HEK293 (cell line): Measurements from ENCODE around the gene MTHFD1L.

Experiments used
- CTCF ChIA-PET: fragments of 350-600 bp; formaldehyde crosslinking; extraction: SDS; loops from one replicate; lab custom pipeline; 2021; ENCODE audit warnings: antibody characterized with exemption; lab: Yijun Ruan, JAX
- POLR2A ChIA-PET: fragments of 300-600 bp; formaldehyde crosslinking; extraction: SDS; loops from one replicate; lab custom pipeline; 2020; ENCODE audit warnings: antibody characterized with exemption, inconsistent platforms; lab: Yijun Ruan, JAX
- H3K27ac ChIP-seq: fragments of 200-500 bp; sonication (Bioruptor generic); 2 replicates; pipeline ENCODE4 v1.5.1; 2014; ENCODE audit warnings: low read depth, low read length, control low read depth, inconsistent platforms; ENCODE audit errors: extremely low read depth
- H3K36me3 ChIP-seq, 2 experiments: fragments of 200-500 bp in 1 of 2; sonication (Bioruptor generic) in 1 of 2; 1 replicate in 1 of 2; 2 replicates in 1 of 2; pipeline ENCODE4 v1.5.1; 2014 to 2017; ENCODE audit warnings: inconsistent platforms in 2 of 2, low read length in 2 of 2; ENCODE audit not compliant: control insufficient read depth in 2 of 2, insufficient read depth in 1 of 2
- H3K4me1 ChIP-seq: fragments of 200-500 bp; sonication (Bioruptor generic); 2 replicates; pipeline ENCODE4 v1.5.1; 2014; ENCODE audit warnings: mild to moderate bottlenecking, low read length, inconsistent platforms; ENCODE audit not compliant: control insufficient read depth, insufficient read depth
- H3K4me3 ChIP-seq: 2 replicates; pipeline ENCODE4 v1.5.1; 2011; ENCODE audit warnings: low read depth, mild to moderate bottlenecking, control low read depth, low read length, moderate library complexity
- H3K9me3 ChIP-seq: fragments of 200-500 bp; sonication (Bioruptor generic); 2 replicates; pipeline ENCODE4 v1.5.1; 2014; ENCODE audit warnings: low read depth, low read length, inconsistent platforms; ENCODE audit not compliant: control insufficient read depth, insufficient read depth
- GLIS2 ChIP-seq: fragments of 450-650 bp; formaldehyde crosslinking; IDR thresholded peaks from 2 replicates; pipeline ENCODE4 v1.5.1; 2016; ENCODE audit warnings: missing biosample characterization, missing genetic modification characterization
- INSM2 ChIP-seq: fragments of 450-650 bp; formaldehyde crosslinking; IDR thresholded peaks from 2 replicates; pipeline ENCODE4 v1.5.1; 2016; ENCODE audit warnings: missing biosample characterization, missing genetic modification characterization
- KLF16 ChIP-seq: fragments of 450-650 bp; formaldehyde crosslinking; IDR thresholded peaks from 2 replicates; pipeline ENCODE4 v1.5.1; 2017; ENCODE audit warnings: missing biosample characterization, missing genetic modification characterization
- KLF7 ChIP-seq: fragments of 450-650 bp; formaldehyde crosslinking; IDR thresholded peaks from 2 replicates; pipeline ENCODE4 v1.5.1; 2016; ENCODE audit warnings: missing biosample characterization, missing genetic modification characterization, borderline replicate concordance
- KLF8 ChIP-seq: fragments of 450-650 bp; formaldehyde crosslinking; IDR thresholded peaks from 2 replicates; pipeline ENCODE4 v1.5.1; 2016; ENCODE audit warnings: missing biosample characterization, missing genetic modification characterization
- KLF9 ChIP-seq: fragments of 450-650 bp; formaldehyde crosslinking; IDR thresholded peaks from 2 replicates; pipeline ENCODE4 v1.5.1; 2016; ENCODE audit warnings: missing biosample characterization, missing genetic modification characterization, low read depth
- OVOL3 ChIP-seq: fragments of 450-650 bp; formaldehyde crosslinking; IDR thresholded peaks from 2 replicates; pipeline ENCODE4 v1.5.1; 2016; ENCODE audit warnings: missing biosample characterization, missing genetic modification characterization
- PATZ1 ChIP-seq: fragments of 450-650 bp; formaldehyde crosslinking; IDR thresholded peaks from 2 replicates; pipeline ENCODE4 v1.5.1; 2016; ENCODE audit warnings: missing biosample characterization, missing genetic modification characterization
- PRDM1 ChIP-seq: fragments of 450-650 bp; formaldehyde crosslinking; IDR thresholded peaks from 2 replicates; pipeline ENCODE4; 2016; ENCODE audit warnings: missing biosample characterization, missing genetic modification characterization
- ZEB2 ChIP-seq: fragments of 450-650 bp; formaldehyde crosslinking; IDR thresholded peaks from 2 replicates; pipeline ENCODE4 v1.5.1; 2016; ENCODE audit warnings: missing biosample characterization, missing genetic modification characterization
- ZFHX2 ChIP-seq: fragments of 450-650 bp; formaldehyde crosslinking; conservative IDR thresholded peaks from 2 replicates; pipeline ENCODE4 v1.5.1; 2016; ENCODE audit warnings: missing biosample characterization, missing genetic modification characterization
- ZNF10 ChIP-seq: fragments of 450-650 bp; formaldehyde crosslinking; IDR thresholded peaks from 2 replicates; pipeline ENCODE4 v1.5.1; 2017; ENCODE audit warnings: missing biosample characterization, missing genetic modification characterization
- ZNF148 ChIP-seq: fragments of 450-650 bp; formaldehyde crosslinking; IDR thresholded peaks from 2 replicates; pipeline ENCODE4 v1.5.0; 2017; ENCODE audit warnings: missing biosample characterization, missing genetic modification characterization, borderline replicate concordance
- ZNF155 ChIP-seq: fragments of 450-650 bp; formaldehyde crosslinking; IDR thresholded peaks from 2 replicates; pipeline ENCODE4 v1.5.1; 2016; ENCODE audit warnings: missing biosample characterization, missing genetic modification characterization
- ZNF19 ChIP-seq: fragments of 450-650 bp; formaldehyde crosslinking; IDR thresholded peaks from 2 replicates; pipeline ENCODE4; 2016; ENCODE audit warnings: missing biosample characterization, missing genetic modification characterization, low read depth
- ZNF221 ChIP-seq: fragments of 450-650 bp; formaldehyde crosslinking; IDR thresholded peaks from 2 replicates; pipeline ENCODE4 v1.5.1; 2017; ENCODE audit warnings: missing biosample characterization, missing genetic modification characterization, borderline replicate concordance
- ZNF248 ChIP-seq: fragments of 450-650 bp; formaldehyde crosslinking; IDR thresholded peaks from 2 replicates; pipeline ENCODE4 v1.5.1; 2017; ENCODE audit warnings: missing biosample characterization, missing genetic modification characterization
- ZNF274 ChIP-seq, 2 experiments: fragments of 200-500 bp in 1 of 2; fragments of 450-650 bp in 1 of 2; sonication (Bioruptor generic) in 1 of 2; formaldehyde crosslinking in 1 of 2; IDR thresholded peaks; 2 replicates each; pipeline versions ENCODE4 v1.5.1 to v1.6.1; 2014 to 2016; ENCODE audit warnings: borderline replicate concordance in 1 of 2, inconsistent platforms in 1 of 2, low read length in 1 of 2, missing biosample characterization in 1 of 2, missing genetic modification characterization in 1 of 2
- ZNF280C ChIP-seq: fragments of 450-650 bp; formaldehyde crosslinking; IDR thresholded peaks from 2 replicates; pipeline ENCODE4 v1.5.1; 2016; ENCODE audit warnings: missing biosample characterization, missing genetic modification characterization
- ZNF426 ChIP-seq: fragments of 450-650 bp; formaldehyde crosslinking; IDR thresholded peaks from 2 replicates; pipeline ENCODE4 v1.5.1; 2017; ENCODE audit warnings: missing biosample characterization, missing genetic modification characterization, mild to moderate bottlenecking, inconsistent platforms, moderate library complexity
- ZNF449 ChIP-seq: fragments of 450-650 bp; formaldehyde crosslinking; IDR thresholded peaks from 2 replicates; pipeline ENCODE4 v1.5.1; 2017; ENCODE audit warnings: missing biosample characterization, mild to moderate bottlenecking, missing genetic modification characterization, moderate library complexity
- ZNF488 ChIP-seq: fragments of 450-650 bp; formaldehyde crosslinking; IDR thresholded peaks from 2 replicates; pipeline ENCODE4 v1.5.1; 2016; ENCODE audit warnings: missing biosample characterization, missing genetic modification characterization
- ZNF654 ChIP-seq: fragments of 450-650 bp; formaldehyde crosslinking; IDR thresholded peaks from 2 replicates; pipeline ENCODE4 v1.5.1; 2016; ENCODE audit warnings: low read depth, missing biosample characterization, missing genetic modification characterization
- ZNF776 ChIP-seq: fragments of 450-650 bp; formaldehyde crosslinking; IDR thresholded peaks from 2 replicates; pipeline ENCODE4 v1.5.0; 2017; ENCODE audit warnings: missing biosample characterization, missing genetic modification characterization, borderline replicate concordance
- ZNF785 ChIP-seq: fragments of 450-650 bp; formaldehyde crosslinking; IDR thresholded peaks from 2 replicates; pipeline ENCODE4 v1.5.1; 2016; ENCODE audit warnings: missing biosample characterization, missing genetic modification characterization

The MTHFD1L gene

GRCh38 chr6:150865406-150866146 lies at the start of gene MTHFD1L:
MTHFD1L (plus strand) TSS chr6:150865702; CDS start chr6:150865823, 121 bp downstream.
- Histone ChIP-seq H3K4me1 (peaks cover 8% of the 10 kb centered on the region), H3K4me3 (peak within 1 kb of the TSS; percentile 78), H3K27ac (peak within 1 kb of the TSS; percentile 98), H3K9me3 (no peaks in the 10 kb centered on the region), H3K36me3 (no peaks in the 10 kb centered on the region; a peak in 1 of 3 replicates)
- POLR2A ChIA-PET, result interaction anchor here (1.0 to 1.9 kb wide), 9 partner anchors 9 to 1148 kb away, joined by 3 to 7 read pairs (median 4); no protein-coding TSS in a partner anchor
- CTCF ChIA-PET, result interaction anchor here (0.5 to 2.6 kb wide), 21 partner anchors 9 to 1300 kb away, joined by 3 to 11 read pairs (median 3); no protein-coding TSS in a partner anchor
- no peak for TF ChIP-seq ZNF776 (tag by site-specific recombination)
- TF ChIP-seq ZNF19 (tag by site-specific recombination), result no peak
- TF ChIP-seq ZNF488 (tag by site-specific recombination), result no peak
- no peak for TF ChIP-seq PRDM1 (tag by site-specific recombination)
- TF ChIP-seq ZNF280C (tag by site-specific recombination), result no peak
- no peak for TF ChIP-seq OVOL3 (tag by site-specific recombination)
- TF ChIP-seq ZNF274 (IDR thresholded peaks at IDR 0.05; ENCODE audit: low read length), result no peak
- TF ChIP-seq ZNF274 (tag by site-specific recombination; IDR thresholded peaks at IDR 0.05; ENCODE audit: borderline replicate concordance), result no peak
- peak; percentile 59; the same call in 1 of the 2 replicates for TF ChIP-seq KLF7 (tag by site-specific recombination)
- no peak for TF ChIP-seq ZNF155 (tag by site-specific recombination)
- TF ChIP-seq KLF8 (tag by site-specific recombination), result peak; percentile 42; the same call in 1 of the 2 replicates
- TF ChIP-seq PATZ1 (tag by site-specific recombination), result peak; percentile 45
- TF ChIP-seq ZNF449, result no peak
- TF ChIP-seq ZNF10 (tag by site-specific recombination), result no peak
- no peak for TF ChIP-seq ZNF426 (tag by site-specific recombination)
- no peak for TF ChIP-seq ZNF654
- no peak; the same call in 1 of the 2 replicates for TF ChIP-seq ZFHX2 (tag by site-specific recombination)
- TF ChIP-seq INSM2 (tag by site-specific recombination), result no peak
- TF ChIP-seq ZNF148 (tag by site-specific recombination), result no peak
- peak; percentile 57; the same call in 1 of the 2 replicates for TF ChIP-seq ZEB2 (tag by site-specific recombination)
- no peak for TF ChIP-seq ZNF221 (tag by site-specific recombination)
- no peak for TF ChIP-seq KLF16 (tag by site-specific recombination)
- no peak for TF ChIP-seq KLF9 (tag by site-specific recombination)
- no peak for TF ChIP-seq ZNF248 (tag by site-specific recombination)
- TF ChIP-seq ZNF785 (tag by site-specific recombination), result no peak
- peak; percentile 58 for TF ChIP-seq GLIS2 (tag by site-specific recombination)
